ENCODE measurements around the gene ACE.

DNA sequence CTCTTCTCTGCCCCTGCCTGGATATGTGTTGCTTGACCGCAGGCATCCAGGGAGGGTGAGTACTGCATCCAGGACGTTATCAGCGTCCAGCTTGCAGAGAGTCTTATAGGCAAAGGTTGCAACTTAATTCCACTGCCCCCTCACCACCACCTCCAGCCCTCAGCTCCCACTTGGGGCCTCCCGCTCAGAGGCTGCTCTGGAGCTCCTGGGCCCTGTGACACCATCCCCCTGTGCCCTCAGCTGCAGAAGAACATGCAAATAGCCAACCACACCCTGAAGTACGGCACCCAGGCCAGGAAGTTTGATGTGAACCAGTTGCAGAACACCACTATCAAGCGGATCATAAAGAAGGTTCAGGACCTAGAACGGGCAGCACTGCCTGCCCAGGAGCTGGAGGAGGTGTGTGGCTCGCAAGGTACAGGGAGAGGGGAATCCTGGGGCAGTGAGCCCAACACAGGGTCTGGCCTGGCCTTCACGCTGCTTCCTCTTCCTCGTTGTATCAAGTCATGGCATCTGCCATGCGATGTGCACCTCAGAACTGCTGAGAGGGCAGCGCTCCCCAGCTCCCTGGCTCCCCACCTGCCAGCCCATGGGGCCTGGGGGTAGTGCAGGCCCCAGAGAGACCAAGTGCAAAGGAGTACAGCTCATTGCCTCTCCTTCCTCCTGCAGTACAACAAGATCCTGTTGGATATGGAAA is 9.6 kb downstream of the ACE start:
- no peak for TF ChIP-seq SUZ12 (IDR thresholded peaks at IDR 0.05; ENCODE audit: extremely low read depth, insufficient read depth, insufficient read length)
- TF ChIP-seq YY1 (IDR thresholded peaks at IDR 0.05; ENCODE audit: insufficient read depth, insufficient read length), result no peak
